Measurements from ENCODE around the gene TSPAN19.

GRCh38 chr12:85007836-85008235 is 28.2 kb downstream of the TSPAN19 start:
- TF ChIP-seq CTCF (IDR thresholded peaks at IDR 0.05; ENCODE audit: insufficient read depth, low read length, poor library complexity, severe bottlenecking) (no peak), EZH2phosphoT487 (conservative IDR thresholded peaks at IDR 0.05; ENCODE audit: low read length) (no peak)

All from SU-DHL-6 (cell line).